HG02840 (cell line): Measurements from ENCODE around the gene EOMES.

Experiments used
- ATAC-seq: cut with Tn5 transposase; IDR thresholded peaks from one replicate; pipeline ENCODE4 v1.9.1; 2021; ENCODE audit warnings: mild to moderate bottlenecking, moderate library complexity, moderate number of reproducible peaks; ENCODE audit not compliant: unreplicated experiment, low FRiP score

The EOMES gene

DNA sequence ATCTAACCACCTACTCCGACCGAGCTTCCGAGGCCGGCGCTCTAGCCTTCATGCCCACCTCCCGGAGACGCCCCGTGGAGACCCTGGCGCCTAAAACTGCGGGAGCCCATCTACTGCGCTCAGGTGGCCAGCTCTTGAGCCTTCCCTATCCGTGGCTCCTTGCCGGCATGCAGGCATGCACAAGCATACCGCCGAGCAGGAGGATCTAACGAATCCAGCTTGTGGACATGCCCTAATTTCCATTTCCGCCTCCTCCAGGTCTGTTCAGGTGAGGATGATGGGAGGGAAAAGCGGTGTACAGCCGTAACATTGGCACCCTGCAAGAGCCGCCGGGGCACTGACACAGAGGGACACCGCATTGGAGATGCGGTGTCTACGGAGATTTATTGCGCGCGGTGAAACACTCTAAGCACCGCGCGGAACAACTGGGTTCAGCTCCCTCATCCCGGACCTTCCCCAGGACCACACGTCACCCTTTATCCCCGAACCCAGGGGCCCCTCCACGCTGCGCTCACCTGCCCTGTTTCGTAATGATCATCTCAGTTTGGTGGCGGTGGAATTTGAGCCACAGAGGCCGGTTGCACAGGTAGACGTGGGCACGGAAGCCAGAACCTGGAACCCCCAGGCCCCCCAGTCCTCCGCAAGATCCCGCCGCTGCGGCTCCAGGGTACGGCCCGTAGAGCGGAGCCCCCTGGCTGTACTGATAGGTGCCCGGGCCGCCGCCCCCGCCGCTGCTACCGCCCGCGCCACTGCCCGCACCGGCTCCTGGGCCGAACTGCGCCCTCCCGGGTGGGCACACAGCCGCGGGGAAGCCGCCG is 1.0 kb downstream of the EOMES start:
- no peak for ATAC-seq

DNA sequence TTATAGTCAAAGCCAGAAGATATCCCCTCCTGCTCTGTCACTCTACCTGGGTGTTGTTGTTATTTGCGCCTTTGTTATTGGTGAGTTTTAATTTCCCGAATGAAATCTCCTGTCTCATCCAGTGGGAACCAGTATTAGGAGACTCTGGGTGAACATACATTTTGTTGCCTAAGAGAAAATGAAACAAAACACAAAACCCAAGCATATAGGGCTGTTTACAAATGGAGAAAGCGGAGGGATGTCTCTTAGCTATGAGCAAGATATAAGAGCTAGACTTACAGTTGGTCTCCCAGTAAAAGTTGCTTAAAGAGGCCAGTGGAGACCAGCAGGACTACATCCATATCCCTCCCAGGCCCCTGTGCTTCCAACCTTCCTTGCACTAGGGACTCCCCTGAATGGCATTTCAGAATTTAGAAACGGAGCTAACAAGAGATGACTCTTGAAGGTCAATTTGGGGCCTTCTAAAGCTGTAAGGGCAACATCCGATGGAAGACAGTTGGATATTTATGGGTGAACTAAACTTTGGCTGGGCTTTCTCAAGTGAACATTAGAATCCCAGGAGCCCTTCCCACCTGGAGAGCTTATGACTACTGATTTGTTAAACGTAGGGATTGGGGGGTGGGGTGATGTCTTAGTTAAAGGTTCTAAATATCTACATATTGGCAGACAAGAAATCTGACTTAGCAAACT is 2.7 kb downstream of the EOMES start:
- no peak for ATAC-seq

DNA sequence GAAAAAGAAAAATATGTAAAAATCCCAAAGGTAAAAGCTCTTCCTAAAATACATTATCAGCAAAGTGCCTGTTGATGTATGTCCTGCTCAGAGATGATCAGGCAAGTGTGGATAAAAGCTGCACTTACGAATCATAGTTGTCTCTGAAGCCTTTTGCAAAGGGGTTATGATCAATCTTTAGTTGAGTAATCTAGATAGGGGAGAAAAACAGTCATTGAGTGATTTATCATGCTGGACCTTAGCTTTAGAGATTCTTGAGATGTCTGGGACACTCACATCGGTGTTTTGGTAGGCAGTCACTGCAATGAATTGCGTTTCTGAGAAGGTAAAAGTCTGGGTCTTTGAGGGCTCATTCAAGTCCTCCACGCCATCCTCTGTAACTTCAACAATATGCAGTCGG is 3.7 kb downstream of the EOMES start:
- no peak for ATAC-seq

DNA sequence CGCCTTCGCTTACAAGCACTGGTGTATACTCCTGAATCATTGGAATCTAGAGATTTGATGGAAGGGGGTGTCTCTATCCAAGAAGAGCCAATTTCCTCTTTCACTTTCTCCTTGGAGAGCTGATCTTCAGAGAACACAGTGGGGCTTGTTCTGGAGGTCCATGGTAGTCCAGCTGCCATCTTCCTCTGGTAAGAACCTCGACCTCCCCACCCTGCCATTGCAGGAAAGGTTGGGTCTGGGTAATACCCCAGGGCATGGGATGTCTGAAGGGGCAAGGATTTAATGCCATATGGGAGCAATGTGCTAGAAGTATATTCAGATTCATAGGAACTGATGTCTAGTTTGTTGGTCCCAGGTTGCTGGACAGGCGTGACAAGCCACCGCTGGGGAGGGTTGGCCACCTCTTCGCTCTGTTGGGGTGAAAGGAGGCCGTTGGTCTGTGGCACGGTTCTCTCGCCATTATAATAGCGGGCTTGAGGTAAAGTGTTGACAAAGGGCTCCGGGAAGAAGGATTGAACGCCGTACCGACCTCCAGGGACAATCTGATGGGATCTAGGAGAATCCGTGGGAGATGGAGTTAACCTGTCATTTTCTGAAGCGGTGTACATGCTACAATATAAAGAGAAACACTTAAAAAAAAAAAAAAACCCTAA is 4.8 kb downstream of the EOMES start:
- no peak for ATAC-seq

DNA sequence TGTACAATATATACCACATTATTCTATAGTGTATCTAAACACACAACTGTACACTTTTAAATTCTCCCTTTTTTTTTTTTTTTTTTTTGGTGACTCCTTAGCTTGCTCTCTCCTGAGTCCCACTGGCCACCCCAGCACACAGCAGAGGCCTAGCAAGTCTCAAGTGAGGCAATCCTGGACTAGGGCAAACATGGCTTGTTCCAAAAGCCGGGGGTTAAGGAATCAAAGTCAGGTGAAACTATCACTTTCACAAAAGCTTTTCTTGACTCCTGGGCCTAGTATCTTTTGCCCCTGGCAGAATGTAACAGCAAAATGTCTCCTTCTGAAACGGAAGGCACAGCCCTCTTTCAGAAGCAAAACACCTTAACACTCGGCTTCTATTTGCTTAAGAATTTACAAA is 5.8 kb downstream of the EOMES start:
- ATAC-seq = no peak

DNA sequence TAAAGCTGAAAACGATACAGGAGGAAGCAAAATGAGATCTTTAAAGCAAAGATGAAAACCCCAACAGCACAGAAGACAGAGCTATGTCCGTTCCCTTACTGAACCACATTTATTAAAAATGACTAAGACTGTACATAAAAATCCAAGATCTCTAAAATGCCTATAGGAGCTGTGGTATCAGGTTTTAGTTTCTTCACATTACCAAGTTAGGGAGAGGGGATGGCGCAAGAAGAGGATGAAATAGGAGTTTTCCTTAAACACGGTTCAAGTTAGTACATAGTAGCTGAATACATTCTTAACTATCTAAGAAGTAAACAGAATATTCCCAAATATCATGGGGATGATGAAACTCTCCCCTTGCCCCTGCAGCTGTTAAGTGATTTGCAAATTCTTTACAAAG is 6.3 kb downstream of the EOMES start:
- ATAC-seq = no peak

DNA sequence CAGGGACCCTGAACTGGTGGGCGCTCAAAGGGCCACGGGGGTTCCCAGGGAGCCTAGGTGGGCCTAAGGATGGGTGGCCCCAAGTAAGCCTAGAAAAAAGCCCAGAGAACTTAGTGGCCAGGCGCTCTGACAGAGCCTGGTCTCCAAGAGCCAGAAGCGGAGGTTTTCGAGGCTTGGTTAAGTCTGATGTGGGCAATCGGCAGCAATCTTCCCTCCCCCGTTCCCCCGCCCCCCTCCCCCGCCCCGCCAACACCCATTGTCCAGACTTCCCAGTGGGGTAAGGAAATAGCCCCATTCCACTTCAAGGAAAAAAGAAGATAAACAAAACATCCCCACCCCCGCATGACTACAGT is 6.7 kb downstream of the EOMES start:
- no peak for ATAC-seq

DNA sequence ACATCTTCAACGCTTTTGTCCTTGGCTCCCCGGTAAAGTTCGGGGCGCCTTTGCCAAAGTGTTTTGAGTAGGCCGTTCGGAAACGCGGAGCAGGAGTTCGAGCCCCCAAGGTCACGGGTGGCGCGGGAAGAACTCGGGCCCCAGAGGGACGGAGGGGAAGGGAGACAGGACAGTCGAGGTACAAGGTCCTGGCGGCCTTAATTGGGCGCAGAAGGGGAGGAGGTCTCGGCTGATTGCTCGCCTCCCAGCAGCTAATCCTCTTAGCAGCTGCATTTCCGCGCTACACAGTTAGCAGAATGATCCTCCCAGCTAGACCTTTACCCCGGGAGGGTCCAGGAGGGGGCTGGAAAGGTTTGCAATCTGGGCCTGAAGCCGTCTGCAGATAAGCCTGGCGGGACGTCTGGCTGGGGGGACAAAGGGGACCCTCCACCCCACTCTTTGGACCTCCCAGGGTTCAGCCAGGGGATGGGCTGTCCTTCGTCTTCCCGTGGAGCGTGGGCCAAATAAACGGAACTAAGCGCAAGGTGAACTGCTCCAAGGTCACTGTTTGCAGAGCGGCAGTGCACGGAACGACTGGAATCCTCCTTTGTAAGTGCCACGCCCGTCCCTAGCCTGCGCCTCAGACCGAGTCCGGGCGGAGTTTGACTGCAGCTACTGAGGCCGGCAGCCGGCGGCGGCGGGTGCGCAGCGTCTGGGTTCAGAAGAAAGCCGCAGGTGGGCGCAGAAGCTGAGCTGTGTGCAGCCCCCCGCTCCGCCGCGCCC is 7.2 kb downstream of the EOMES start:
- no peak for ATAC-seq

DNA sequence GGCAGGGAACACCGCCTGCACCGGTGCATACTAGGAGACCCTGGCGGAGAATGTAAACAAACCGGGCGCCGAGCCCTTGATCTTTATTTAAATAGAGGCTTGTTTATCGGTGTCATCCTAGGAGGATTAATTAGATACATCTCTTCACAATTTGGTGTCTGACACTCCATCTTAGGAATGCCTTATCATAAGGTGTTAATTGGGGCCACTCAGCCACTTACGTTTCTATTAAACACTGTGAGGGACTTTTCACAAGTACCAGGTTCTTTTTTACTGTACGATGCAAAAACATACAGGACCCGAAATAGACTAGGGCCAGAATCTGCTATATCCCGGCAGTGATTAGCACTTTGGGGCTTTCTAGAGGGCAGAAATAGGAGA is 8.0 kb downstream of the EOMES start:
- ATAC-seq = no peak

DNA sequence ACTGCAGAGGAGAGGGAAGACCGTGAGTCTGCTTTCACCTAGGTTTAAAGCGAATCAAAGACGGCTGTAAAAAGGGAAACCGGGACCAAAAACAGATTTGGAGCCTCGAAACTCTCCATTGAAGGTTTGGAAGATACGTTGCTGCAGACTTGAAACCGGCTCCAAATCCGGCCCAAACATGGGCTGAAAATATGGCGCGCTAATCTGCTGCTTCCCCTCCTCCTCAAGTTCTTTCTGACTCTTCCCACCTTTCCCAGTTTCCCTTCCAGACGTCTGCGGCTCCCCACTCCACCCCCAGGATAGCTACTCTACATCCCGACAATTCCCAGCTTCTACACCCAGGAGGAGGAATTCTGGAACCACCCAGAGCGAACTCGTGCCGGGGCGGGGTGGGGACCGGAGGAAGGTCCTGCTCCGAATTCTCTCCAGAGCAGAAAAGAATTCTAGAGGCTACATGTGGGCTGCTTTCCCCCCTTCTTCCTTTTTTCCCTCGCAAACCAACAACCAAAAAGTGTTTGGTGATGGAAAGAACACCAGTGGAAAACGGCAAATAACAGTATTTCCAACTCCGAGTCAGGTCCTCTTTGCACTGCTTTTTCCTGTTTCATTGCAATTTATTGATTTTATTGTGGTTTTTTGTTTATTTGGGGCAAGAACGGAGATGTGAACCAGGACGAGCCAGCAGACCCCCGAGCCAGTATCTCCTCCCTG is 8.5 kb downstream of the EOMES start:
- ATAC-seq = no peak

DNA sequence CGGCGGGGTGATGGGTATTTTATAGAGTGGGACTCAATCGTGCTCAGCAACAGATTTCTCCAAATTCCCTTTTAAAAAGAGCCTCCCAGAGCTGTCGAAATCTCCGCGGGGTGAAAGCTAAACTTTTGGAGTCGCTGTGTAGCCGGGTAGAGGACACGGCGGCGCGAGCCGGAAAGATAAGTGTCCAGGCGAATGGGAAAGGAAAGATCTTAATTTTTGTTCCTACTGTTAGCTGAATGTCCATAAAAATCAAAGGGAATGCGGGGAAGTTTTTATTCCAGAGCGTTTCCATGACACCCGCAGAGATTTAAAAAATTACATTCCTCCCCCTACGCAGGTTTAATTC is 9.1 kb downstream of the EOMES start:
- no peak for ATAC-seq

DNA sequence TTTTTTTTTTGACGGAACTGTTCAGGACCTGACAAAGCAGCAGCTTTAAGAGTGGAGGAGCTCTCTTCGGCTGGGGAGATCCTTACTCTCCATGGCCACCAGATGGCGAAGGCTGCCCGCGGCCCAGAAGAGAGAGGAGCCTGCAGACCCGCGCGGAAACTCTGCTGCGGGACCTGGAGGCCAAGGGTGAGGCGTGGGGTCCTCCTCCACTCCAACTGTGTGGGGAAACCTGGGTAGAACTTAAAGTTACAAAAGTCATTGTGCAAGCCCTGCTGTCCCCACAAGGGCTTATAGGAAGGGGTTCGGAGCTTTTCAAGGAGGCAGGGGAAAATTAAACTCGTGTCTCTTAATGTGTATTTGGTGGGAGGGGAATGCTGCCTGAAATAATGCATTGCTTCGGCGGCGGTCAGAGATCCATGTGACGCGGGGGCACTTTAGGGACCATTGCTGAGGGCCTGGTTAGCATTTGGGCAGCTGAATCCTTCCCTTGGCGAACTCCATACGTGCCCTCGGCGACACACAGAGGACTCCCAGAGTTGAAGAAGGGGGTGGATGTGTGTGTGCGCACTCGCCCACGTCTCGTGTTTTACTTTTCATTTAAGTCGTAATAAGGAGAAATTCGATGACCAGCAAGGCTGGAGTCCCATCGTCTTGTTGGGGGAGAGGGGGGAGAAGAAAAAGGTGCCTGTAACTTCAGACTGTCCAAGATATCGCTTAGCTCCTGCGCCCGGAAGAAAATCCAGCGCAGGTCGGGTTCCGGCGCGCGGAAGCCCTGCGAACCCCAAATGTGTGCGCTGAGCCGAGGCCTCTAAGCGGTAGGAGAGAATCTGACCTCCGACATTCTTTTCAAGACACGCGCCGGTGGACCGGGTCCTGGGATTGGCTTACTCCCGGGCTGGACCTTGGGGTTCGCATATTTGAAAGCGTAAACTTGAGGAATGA is 9.7 kb downstream of the EOMES start:
- ATAC-seq = peak; percentile 87

DNA sequence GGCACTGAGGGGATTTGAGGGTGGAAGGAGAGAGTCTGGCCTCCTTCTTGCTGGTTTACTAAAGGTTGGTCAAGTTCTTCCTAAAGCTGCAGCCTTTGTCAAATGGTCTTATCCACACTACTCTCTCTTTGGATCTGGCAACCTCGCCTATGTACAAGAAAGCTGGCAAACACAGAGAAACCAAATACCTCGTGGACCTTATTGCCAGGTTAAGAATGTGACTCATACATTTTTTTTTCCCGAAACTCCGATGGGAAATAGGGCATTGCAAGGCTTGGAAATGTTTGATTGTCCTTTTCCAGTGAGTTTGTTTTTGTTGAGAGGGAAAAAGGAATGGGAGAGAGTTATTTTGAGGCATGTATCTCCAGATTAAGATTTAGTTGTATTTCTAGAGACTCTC is 13.9 kb downstream of the EOMES start:
- no peak for ATAC-seq

DNA sequence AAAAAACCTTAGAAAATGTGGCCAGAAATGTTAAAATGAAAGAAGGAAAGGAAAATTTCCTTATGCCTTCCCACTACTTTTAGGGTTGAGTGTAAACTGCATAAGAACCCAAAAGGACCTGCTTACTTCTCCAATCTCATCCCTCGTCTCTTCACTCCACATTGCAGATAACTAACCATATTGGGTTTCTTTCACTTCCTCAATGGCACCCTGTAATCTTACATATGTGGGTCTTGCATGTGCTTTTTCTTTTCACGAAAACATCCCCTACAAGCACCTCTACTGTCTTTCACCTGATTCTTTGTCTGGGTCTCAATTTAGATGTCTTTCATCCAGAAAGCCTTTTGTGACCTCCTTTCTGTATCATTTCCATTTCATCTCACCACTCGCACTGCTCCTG is 23.1 kb downstream of the EOMES start:
- no peak for ATAC-seq

DNA sequence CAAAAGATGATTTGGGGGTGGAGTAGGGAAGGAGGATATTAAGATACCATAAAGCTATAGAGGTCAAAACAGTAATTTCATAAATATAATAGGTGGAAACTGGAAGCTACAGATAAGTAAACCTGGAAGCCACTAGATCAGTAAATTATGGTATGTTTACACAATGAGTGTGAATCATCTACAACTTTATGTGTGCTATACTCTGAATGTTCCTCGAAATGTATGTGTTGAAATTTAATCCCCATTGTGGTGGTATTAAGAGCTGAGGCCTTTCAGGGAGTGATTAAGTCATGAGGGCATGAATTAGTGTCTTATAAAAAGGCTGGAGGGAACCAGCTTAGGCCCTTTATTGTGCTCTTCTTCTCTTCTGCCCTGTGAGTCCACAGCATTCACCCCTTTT is 25.2 kb downstream of the EOMES start:
- ATAC-seq = no peak

DNA sequence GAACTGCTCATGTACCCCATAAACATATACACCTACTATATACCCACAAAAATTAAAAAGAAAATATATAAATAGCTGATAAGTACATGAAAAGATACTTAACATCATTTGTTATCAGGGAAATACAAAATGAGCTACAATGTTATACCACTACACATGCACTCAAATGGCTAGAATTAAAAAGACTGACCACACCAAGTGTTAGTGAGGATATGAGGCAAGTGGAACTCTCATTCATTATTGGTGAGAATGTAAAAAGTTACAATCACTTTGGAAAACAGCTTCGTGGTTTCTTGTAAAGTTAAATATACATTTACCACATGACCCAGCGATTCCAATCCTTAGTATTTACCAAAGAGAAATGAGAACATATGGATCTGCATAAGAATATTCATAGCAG is 26.5 kb downstream of the EOMES start:
- ATAC-seq = no peak

DNA sequence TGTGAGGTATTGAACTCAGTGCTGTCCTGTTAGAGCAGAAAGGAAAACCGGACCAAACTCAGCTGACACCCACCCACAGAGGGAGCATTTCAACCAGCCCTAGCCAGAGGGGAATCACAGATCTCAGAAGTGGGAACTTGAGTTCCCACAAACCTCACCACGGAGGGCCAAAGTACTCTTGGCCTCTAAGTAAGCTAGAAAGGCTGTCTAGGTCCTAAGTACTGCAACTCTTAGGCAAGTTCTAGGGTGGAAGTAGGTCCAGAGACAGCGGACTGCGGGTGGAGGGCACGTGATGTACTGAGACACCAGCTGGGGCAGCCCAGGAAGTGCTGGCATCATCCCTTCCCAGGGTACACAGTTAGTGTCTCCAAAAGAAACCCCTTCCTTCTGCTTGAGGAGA is 34.1 kb downstream of the EOMES start:
- ATAC-seq = no peak

DNA sequence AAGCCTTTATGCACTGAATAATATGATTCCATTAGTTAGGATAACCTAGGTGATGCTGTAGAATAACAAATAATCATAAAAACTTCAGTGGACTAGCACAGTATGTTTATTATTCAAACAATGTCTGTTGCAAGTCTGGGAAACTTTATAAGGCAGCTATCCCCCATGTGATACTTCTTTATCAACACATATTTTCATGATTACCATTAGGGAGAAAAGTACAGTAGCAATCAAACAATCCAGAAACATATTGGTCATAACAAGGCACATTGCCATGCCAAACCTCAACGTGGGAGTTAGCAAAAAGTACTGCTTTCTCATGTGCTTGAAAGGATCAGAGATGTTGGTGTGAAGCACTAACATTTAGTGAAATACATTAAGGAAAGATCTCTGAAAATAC is 35.5 kb downstream of the EOMES start:
- no peak for ATAC-seq

DNA sequence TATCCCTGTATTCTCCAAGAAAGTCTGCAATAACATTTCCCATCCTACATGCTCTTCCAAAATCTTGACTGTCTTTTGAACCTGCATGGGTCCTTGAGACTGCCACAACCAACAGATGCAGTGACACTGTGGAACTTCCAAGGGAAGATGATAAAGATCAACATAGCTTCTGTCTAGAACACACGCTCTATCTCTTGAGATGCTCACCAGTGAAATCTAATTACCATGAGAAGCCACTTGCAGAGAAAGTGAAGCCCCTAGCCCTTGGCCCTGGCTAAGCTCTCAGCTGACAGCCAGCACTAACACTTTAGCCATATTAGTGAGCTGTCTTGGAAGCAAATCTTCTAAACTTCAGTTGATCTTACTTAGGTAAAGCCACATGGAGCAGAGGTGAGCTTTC is 36.6 kb downstream of the EOMES start:
- ATAC-seq = no peak

DNA sequence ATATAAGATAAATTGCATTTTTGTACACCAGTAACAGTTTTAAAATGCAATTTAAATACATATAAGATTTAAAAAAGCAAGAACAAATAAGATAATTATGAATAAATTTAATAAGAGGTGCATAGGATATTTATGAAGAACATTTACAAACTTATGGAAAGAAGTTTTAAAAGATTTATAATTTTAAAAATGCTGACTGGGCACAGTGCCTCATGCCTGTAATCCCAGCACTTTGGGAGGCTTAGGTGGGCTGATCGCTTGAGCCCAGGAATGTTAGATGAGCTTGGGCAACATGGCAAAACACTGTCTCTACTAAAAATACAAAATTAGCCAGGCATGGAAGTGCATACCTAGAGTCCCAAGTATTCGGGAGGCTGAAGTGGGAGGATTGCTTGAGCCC is 37.8 kb downstream of the EOMES start:
- ATAC-seq = no peak
